Measurements from ENCODE around the gene AZU1.

Gene AZU1

GRCh38 chr19:867855-868457, 40.3 kb downstream of the AZU1 start:
- DNase-seq (no peak), ATAC-seq (ENCODE audit: insufficient read depth, low read depth) (no peak)
- no peak overlapping the region for H2AFZ ChIP-seq (ENCODE audit: low read depth, low read length)
- H3K79me2 ChIP-seq (ENCODE audit: insufficient read depth, low read length): no peaks in the 10 kb centered on the region
- peaks cover 9% of the 10 kb centered on the region; the same call in 1 of the 2 replicates for H4K20me1 ChIP-seq (ENCODE audit: insufficient read depth, low read length)
- no peak overlapping the region for H3K27ac ChIP-seq (ENCODE audit: low read length)
- no peak for TF ChIP-seq EZH2 (IDR thresholded peaks at IDR 0.05; ENCODE audit: borderline replicate concordance, low read depth, low read length, severe bottlenecking)
- peaks cover 43% of the 10 kb centered on the region for H3K36me3 ChIP-seq (ENCODE audit: insufficient read depth, low read length)
- H3K4me3 ChIP-seq (ENCODE audit: low read depth in 1 of 2, low read length in 2 of 2): no peak overlapping the region
- H3K9ac ChIP-seq (ENCODE audit: low read depth, low read length): no peak overlapping the region
- H3K27me3 ChIP-seq (ENCODE audit: insufficient read depth, low read length, poor library complexity): no peaks in the 10 kb centered on the region
- H3K4me2 ChIP-seq (ENCODE audit: insufficient read depth, low read length): no peak overlapping the region
- H3K9me3 ChIP-seq (ENCODE audit: insufficient read depth, low read length, severe bottlenecking): no peaks in the 10 kb centered on the region
- H3K4me1 ChIP-seq (ENCODE audit: insufficient read depth, low read length): peaks cover 3% of the 10 kb centered on the region

GRCh38 chr19:868458-869244, 41.0 kb downstream of the AZU1 start:
- Histone ChIP-seq H3K9ac (ENCODE audit: low read depth, low read length) (no peak overlapping the region), H2AFZ (ENCODE audit: low read depth, low read length) (no peak overlapping the region), H3K4me1 (ENCODE audit: insufficient read depth, low read length) (peaks cover 3% of the 10 kb centered on the region), H3K27me3 (ENCODE audit: insufficient read depth, low read length, poor library complexity) (no peaks in the 10 kb centered on the region), H3K9me3 (ENCODE audit: insufficient read depth, low read length, severe bottlenecking) (no peaks in the 10 kb centered on the region), H3K27ac (ENCODE audit: low read length) (no peak overlapping the region), H3K79me2 (ENCODE audit: insufficient read depth, low read length) (no peaks in the 10 kb centered on the region), H3K4me2 (ENCODE audit: insufficient read depth, low read length) (no peak overlapping the region), H3K36me3 (ENCODE audit: insufficient read depth, low read length) (peaks cover 48% of the 10 kb centered on the region), H4K20me1 (ENCODE audit: insufficient read depth, low read length) (peaks cover 9% of the 10 kb centered on the region; the same call in 1 of the 2 replicates), H3K4me3 (ENCODE audit: low read depth in 1 of 2, low read length in 2 of 2) (no peak overlapping the region)
- ATAC-seq (ENCODE audit: insufficient read depth, low read depth): no peak
- TF ChIP-seq CTCF (IDR thresholded peaks at IDR 0.05; ENCODE audit: borderline replicate concordance, extremely low read depth, low read length, poor library complexity, severe bottlenecking): no peak
- TF ChIP-seq EZH2 (IDR thresholded peaks at IDR 0.05; ENCODE audit: borderline replicate concordance, low read depth, low read length, severe bottlenecking): no peak
- DNase-seq: peak; percentile 14

GRCh38 chr19:869245-870177, 41.9 kb downstream of the AZU1 start:
- Histone ChIP-seq H3K9me3 (ENCODE audit: insufficient read depth, low read length, severe bottlenecking) (no peaks in the 10 kb centered on the region), H3K4me2 (ENCODE audit: insufficient read depth, low read length) (no peak overlapping the region), H3K4me1 (ENCODE audit: insufficient read depth, low read length) (no peaks in the 10 kb centered on the region), H3K27me3 (ENCODE audit: insufficient read depth, low read length, poor library complexity) (no peaks in the 10 kb centered on the region), H3K27ac (ENCODE audit: low read length) (no peak overlapping the region), H4K20me1 (ENCODE audit: insufficient read depth, low read length) (peaks cover 5% of the 10 kb centered on the region; the same call in 1 of the 2 replicates), H3K4me3 (ENCODE audit: low read depth in 1 of 2, low read length in 2 of 2) (no peak overlapping the region), H2AFZ (ENCODE audit: low read depth, low read length) (no peak overlapping the region), H3K36me3 (ENCODE audit: insufficient read depth, low read length) (peaks cover 54% of the 10 kb centered on the region), H3K79me2 (ENCODE audit: insufficient read depth, low read length) (no peaks in the 10 kb centered on the region), H3K9ac (ENCODE audit: low read depth, low read length) (no peak overlapping the region)
- no peak for ATAC-seq (ENCODE audit: insufficient read depth, low read depth)
- TF ChIP-seq CTCF (IDR thresholded peaks at IDR 0.05; ENCODE audit: borderline replicate concordance, extremely low read depth, low read length, poor library complexity, severe bottlenecking) (no peak), EZH2 (IDR thresholded peaks at IDR 0.05; ENCODE audit: borderline replicate concordance, low read depth, low read length, severe bottlenecking) (no peak)
- DNase-seq: no peak

Measured in DND-41 (cell line).